ENCODE results near the gene CABP4.
"Not testable (repeated sequence)": the region's sequence is repeated elsewhere in the genome, so short reads cannot be mapped to it uniquely, and the experiment has no call there.

Gene CABP4

GRCh38 chr11:67456068-67456705, 1.0 kb downstream of the CABP4 start:
- no peak for DNase-seq

GRCh38 chr11:67457453-67457852, 2.3 kb downstream of the CABP4 start:
- no peak for DNase-seq

- no peak for DNase-seq
These were observed 3.1 kb downstream of the CABP4 start for GRCh38 chr11:67458266-67458665.

- DNase-seq, result no peak
These were observed 8.0 kb downstream of the CABP4 start for GRCh38 chr11:67463186-67463585.

GRCh38 chr11:67463680-67464410, 8.7 kb downstream of the CABP4 start:
- no peak for DNase-seq

DNA sequence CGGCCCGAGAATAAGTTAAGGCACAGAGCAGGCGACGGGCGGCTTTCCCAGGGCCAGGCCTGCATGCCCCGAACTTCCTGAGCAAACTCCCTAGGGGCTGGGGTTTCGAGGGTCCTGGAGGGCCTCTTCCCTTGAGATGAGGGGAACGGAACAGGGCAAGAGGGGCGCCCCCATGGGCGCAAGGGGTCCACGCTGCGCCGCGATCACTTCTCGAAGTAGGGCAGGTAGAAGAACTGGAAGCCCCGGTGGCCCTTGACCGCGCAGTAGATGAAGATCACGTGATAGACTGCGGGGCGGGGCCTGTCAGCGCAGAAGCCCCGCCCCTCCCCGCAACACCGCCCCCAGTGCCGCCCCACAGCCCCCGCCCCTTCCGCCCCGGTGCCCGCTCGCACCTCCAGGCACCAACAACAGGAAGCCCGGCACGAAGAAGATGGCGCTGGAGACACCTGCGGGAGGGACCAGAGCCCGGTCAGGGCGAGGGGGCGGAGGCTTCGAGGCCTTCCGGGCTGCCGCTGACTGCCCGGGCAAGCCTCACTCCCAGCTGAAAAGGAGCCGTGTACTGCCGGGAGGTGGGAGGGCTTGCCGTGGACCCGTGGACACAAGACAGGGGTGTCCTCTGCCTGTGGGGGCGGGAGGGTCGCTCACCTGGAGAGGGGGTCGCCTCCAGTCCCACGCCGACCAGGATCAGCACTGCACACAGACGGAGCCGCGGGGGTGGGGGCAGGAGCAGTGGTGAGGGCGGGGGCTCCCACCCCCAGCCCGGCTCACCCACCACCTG, 9.4 kb downstream of the CABP4 start:
- DNase-seq, result no peak

DNA sequence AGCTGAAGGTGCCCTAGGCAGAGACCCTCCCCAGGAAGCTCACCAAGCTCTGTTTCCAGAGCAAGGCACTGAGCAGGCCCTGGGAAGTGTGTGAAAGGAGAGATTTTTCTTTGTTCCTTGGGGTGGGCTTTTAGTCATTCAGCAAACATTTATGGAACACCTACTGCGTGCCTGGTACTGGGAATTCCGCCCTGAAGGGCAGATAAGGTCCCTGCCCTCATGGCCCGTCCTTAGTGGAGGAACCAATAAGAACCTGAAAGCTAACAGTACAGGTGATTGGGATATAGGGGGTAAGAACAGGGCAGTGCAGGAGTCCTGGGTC, 10.0 kb downstream of the CABP4 start:
- DNase-seq, result no peak

GRCh38 chr11:67465530-67465929, 10.4 kb downstream of the CABP4 start:
- not testable (repeated sequence) for DNase-seq

DNA sequence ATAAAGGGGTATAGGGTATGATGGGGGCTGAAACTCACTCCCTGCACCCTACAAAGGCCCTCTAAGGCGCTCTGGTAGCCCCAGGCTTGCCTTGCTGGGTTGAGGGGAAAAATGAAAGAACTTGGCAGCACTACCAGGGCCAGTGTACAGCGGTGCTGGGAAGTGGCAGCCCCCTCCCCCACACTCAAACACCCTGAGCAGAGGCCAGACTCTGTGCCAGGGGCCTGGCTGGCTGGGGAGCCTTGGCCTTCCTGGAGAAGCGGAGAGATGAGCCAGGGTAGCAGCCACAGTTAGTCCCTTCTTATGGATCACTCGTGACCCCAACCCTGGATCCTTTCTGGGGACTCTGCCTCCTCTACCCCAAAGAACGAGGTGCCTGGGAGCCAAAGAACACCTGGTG, 11.2 kb downstream of the CABP4 start:
- DNase-seq, result no peak

DNA sequence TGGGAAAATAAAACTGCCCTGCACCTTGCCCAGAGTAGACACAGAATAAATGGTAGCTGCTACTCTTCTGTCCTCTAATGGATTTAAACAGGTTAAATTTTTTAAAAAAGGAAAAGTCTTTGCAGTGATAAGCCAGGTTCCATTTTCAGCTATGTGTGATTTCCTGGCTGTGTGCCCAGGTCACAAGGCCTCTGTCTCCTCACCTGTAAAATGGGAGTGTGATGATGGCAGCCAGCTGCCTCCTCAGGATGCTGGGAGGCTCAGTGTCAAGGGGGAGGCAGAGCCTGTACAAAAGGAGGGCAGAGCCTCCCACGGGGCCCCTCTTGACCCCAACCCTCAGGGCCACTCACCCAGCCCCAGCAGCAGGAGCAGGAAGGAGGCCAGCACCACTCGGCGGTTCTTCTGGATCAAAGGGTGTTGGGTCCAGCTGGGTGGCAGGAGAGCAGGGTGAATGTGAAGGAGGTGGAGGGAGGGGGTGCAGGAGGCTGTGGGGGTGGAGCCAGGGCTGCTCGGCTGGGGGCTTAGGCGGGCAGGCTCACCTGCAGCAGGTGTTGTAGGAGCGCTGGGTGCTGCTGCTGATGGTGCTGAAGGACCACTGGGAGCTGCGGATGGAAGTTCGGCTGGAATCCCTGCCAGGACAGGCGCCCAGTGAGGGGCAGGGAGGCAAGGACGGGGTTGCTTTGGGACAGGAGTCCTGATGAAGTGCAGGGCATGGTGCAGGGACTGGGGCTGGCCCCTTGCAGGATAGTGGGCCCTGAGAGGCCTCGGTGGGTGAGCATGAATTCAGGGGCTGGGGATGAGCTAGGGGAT, 12.0 kb downstream of the CABP4 start:
- no peak for DNase-seq

DNA sequence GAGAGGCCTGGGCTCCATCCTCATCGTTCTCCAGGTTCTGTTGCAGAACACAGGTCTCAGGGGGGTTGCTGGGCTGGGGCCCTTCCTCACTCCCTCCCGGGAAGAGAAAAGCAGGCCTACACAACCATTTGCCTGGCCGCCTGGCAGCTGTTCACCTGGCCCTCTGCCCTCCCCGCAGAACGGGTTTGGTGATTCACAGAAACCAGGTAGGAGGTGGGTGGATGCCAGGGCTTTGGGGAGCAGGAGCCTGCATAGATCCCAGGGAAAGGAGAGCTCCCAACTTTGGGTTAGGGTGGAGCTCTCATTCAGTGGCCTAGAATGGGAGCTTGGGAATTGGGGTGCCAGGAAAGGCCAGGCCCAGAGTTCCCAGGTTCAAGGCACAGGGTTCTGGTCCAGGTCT, 12.9 kb downstream of the CABP4 start:
- no peak for DNase-seq

DNA sequence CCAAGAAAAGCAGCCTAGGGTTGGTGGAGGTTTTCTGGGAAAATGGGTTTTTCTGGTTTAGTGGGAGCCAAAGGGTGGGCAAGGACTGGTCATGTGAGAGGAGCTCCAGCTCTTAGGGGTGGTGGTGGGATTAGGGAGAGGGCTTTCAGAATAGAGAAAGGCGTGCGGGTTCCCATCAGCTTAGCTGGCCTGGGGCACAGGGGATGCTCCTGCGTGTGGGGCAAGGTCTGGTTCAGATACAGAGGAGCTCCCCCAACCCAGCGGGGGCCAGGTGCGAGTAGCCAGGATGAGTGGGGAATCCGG, 13.3 kb downstream of the CABP4 start:
- no peak for DNase-seq

DNA sequence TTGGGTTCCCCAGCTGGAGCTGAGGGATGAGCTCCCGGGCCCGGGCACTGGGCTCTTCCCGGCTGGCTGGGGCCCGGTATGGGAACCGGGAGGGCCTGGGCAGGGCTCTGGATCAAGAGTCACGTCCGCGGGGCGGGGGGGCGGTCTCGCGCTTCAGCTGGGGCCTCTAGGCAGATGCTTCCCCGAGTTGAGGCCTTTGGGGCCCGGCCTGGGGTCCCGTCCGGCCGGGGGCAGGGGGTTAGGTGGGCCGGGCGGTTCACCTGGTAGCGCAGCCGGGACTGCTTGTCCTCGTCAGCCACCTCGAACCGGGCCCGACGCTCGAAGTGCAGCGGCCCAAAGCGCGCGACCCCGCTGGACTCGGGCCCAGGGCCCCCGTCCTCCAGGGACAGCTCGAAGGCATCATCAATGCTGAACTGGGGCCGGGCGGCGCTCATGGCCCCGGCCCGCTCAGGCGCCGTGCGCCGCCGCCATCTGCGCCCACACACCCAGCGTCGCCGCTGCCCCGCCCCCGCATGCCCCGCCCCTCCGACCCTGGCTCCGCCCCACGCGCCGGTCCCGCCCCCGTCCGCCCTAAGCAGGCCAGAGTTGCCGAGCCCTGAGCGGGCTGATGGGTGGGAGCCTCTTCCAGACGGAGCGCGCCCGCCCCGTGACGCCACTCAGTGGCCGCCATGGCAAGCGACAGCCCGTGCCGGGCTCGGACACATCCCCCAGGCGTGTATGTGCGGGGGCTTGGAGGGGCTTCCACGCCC, 13.8 kb downstream of the CABP4 start, which contains the start of gene TMEM134:
TMEM134 (minus strand) TSS at position 493 of the 749 bp plus-strand sequence; CDS start at position 434, 59 bp downstream.
- DNase-seq, result peak; percentile 78

GRCh38 chr11:67469508-67469811, 14.3 kb downstream of the CABP4 start:
- no peak for DNase-seq

DNA sequence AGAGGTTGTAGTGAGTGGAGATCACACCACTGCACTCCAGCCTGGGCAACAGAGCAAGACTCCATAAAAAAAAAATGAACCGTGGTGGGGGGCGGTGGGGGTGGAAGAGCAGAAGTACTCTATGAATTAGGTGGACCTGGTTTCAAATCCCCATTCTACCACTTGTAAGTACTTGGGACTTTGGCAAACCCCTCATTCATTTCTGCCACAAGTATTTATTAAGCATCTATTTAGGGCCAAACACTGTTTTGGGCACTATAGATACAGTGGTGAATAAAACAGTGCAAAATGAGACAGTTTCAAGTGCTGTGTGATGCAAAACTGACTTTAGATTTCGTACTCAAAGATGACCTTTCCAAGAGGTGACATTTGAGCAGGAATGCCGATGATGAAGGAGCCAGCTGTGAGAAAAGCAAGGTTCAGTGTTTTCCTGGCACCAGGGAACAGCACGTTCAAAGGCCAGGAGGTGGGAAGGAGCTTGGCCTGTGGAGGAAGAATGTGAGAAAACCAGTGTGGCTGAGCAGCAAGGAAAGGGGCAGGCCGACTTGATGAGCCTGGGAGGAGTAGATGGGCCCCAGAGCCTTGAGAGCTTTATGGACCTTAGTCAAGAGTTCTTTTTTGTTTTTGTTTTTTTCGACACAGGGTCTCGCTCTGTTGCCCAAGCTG, 15.3 kb downstream of the CABP4 start:
- no peak for DNase-seq

DNA sequence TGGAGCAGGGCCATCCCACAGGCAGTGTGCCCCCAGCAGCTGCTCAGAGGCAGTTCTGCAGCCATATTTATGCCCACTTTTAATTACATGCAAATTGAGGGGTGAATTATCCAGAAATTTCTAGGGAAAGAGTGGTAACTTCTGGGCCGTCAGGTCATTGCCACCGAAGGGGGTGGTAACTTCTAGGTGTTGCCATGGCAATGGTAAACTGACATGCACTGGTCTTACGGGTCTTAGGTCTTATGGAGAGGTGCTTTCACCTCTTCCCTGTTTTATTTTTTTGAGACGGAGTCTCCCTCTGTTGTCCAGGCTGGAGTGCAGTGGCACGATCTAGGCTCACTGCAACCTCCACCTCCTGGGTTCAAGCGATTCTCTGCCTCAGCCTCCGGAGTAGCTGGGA, 17.7 kb downstream of the CABP4 start:
- DNase-seq, result no peak

GRCh38 chr11:67476692-67477091, 21.5 kb downstream of the CABP4 start:
- not testable (repeated sequence) for DNase-seq

DNA sequence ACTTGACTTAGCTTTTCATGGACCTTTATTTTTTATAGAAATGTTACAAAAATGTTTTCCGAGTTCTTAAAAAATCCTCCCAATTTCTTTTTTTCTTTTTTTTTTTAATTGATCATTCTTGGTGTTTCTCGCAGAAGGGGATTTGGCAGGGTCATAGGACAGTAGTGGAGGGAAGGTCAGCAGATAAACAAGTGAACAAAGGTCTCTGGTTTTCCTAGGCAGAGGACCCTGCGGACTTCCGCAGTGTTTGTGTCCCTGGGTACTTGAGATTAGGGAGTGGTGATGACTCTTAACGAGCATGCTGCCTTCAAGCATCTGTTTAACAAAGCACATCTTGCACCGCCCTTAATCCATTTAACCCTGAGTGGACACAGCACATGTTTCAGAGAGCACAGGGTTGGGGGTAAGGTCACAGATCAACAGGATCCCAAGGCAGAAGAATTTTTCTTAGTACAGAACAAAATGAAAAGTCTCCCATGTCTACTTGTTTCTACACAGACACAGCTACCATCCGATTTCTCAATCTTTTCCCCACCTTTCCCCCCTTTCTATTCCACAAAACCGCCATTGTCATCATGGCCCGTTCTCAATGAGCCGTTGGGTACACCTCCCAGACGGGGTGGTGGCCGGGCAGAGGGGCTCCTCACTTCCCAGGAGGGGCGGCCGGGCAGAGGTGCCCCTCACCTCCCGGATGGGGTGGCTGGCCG, 22.3 kb downstream of the CABP4 start:
- DNase-seq, result not testable (repeated sequence)

GRCh38 chr11:67482275-67482826, 27.2 kb downstream of the CABP4 start:
- DNase-seq, result no peak

DNA sequence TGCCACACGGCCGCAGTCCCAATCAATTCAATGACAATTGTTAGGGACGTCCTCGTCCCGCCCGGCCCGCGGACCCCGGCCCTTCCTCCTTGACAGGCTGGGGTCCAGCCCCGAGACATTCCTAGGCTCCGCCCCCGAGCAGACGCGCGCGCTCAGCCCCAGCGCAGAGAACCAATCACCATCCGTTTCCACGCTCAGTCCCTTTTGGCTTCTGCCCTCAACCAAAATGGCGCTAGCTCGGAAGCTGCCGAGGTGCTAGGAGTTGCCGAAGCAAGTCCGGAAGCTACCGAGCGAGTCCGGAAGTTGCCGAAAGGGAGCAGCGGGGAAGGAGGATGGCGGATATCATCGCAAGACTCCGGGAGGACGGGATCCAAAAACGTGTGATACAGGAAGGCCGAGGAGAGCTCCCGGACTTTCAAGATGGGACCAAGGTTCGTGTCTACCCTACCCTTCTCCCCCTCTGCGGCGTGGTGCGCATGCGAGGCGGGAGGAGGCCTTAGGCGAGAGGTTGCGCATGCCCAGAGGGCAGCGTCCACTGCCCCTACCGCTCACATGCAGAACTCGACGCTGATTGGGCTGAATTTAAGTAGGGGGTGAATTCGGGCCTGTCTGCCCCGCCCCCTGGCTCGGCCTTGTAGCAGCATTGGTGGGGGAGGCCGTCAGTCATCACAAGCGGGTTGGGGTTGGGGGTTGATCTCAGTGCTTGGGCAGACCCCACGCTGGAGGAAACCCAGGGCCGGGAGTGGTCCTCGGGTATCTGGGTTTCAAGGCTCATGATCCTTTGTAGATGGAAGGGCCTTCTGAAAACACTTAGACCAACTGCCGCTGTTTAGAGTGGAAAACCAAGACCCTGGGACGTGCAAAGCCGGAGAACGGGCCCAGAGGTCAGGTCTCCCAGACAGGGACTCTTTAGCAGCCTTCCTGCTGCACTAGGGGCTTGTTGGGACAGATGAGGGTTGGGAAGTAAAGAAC, 28.0 kb downstream of the CABP4 start, which contains the start of gene AIP:
AIP (plus strand) TSS at position 200 of the 972 bp plus-strand sequence; CDS start at position 333, 133 bp downstream.
- peak; percentile 85 for DNase-seq

Measured in GOT3 (cell line).